ENCODE measurements around the gene FBXL5.
"Not testable (repeated sequence)": the region's sequence is repeated elsewhere in the genome, so short reads cannot be mapped to it uniquely, and the experiment has no call there.

FBXL5 gene

GRCh38 chr4:15652191-15652590, 3.0 kb downstream of the FBXL5 start:
- no peak for DNase-seq (ENCODE audit: low read depth in 3 of 3)

DNA sequence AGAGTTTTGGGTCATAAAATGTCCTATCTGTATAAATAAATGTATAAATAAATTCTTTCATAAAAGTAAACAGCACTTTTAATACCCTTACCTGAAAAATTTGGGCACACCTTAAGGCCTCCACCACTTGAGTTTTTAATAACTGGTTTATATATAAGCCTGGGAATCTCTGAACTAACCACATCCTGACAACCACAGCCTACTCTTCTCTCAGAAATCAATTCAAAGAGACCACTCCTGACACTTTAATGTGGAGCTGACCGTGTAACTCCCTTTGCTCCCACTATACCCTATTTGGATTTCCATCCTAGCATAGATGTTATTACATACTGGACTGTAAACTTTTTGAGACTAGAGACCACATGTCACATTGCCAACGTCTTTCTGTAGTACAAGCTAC, 3.5 kb downstream of the FBXL5 start:
- DNase-seq (ENCODE audit: low read depth in 3 of 3): no peak

- DNase-seq (ENCODE audit: low read depth in 3 of 3): peak in 2 of 3 experiments; percentile 2 to 37
Observed at GRCh38 chr4:15649914-15650545, 5.1 kb downstream of the FBXL5 start.

- DNase-seq (ENCODE audit: low read depth in 3 of 3): no peak
Observed at GRCh38 chr4:15648600-15648999, 6.6 kb downstream of the FBXL5 start.

GRCh38 chr4:15638418-15638817, 16.7 kb downstream of the FBXL5 start:
- DNase-seq (ENCODE audit: low read depth in 3 of 3): no peak

DNA sequence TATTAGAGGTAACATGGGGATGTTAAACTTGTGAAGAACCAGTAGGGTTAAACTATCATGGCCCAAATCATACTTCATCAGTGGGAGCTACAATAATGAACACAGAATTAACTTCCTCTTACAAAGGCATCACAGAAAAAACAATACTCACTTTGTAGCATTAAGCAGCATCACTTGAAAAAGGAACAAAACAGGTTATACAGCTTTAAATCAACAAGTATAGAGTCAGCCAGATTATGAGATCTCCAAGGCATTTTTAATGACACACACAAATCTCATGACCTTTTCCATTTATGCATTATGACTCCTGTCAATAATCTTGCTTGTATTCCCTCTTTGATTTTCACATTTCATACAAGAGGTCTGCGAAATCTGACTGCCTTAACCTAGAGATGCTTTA, 18.3 kb downstream of the FBXL5 start:
- DNase-seq (ENCODE audit: low read depth in 3 of 3): no peak

GRCh38 chr4:15617407-15617806, 37.8 kb downstream of the FBXL5 start:
- not testable (repeated sequence) for DNase-seq (ENCODE audit: low read depth in 3 of 3)

DNA sequence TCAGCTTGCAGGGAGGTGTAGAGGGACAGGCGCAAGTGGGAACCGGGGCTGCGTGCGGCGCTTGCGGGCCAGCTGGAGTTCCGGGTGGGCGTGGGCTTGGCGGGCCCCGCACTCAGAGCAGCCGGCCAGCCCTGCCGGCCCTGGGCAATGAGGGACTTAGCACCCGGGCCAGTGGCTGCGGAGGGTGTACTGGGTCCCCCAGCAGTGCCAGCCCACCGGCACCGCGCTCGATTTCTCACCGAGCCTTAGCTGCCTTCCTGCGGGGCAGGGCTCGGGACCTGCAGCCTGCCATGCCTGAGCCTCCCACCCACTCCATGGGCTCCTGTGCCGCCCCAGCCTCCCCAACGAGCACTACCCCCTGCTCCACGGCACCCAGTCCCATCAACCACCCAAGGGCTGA, 40.3 kb downstream of the FBXL5 start:
- DNase-seq (ENCODE audit: low read depth in 3 of 3): not testable (repeated sequence)

- no peak for DNase-seq (ENCODE audit: low read depth in 3 of 3)
Observed at GRCh38 chr4:15612136-15612535, 43.0 kb downstream of the FBXL5 start.

DNA sequence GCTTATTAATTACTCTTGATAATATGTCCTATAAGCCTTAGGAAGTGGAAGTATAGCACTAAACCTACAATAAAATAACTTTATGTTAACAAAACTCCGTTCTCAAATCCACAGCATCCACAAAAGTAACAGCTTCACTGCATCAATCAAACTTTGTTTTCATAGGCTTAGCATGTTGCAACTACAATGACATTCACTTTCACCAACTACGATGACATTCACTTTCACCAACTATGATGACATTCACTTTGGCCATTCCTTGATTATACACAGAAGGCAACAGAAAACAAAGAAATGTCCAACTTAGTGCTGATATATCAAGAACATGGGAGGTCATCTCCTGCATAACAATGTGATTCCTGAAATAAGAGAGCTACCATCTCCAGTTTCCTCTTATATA, 44.3 kb downstream of the FBXL5 start:
- no peak for DNase-seq (ENCODE audit: low read depth in 3 of 3)

DNA sequence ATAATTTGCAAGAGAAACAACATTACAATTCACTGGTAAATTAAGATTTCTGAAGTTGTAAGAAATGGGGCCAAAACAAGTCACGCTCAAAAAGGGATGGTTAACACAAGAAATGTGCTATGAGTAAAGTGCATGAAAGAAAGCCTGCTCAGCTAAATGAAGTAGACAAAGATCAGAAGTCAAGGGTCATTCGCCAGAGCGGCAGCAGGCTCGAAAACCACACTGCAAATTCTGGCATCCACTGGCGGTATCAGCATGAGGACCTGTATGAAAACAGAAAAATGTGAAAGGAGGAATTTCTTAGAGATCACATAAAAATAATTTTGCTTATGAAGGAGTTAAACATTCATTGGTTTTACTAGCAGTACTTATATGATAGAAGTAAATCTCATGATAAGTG, 49.6 kb downstream of the FBXL5 start:
- DNase-seq (ENCODE audit: low read depth in 3 of 3): no peak

GRCh38 chr4:15601862-15602261, 53.3 kb downstream of the FBXL5 start:
- no peak for DNase-seq (ENCODE audit: low read depth in 3 of 3)

- no peak for DNase-seq (ENCODE audit: low read depth in 3 of 3)
Observed at GRCh38 chr4:15600176-15600575, 55.0 kb downstream of the FBXL5 start.

GRCh38 chr4:15598644-15599043, 56.5 kb downstream of the FBXL5 start:
- no peak for DNase-seq (ENCODE audit: low read depth in 3 of 3)

GRCh38 chr4:15592799-15593198, 62.4 kb downstream of the FBXL5 start:
- no peak for DNase-seq (ENCODE audit: low read depth in 3 of 3)

DNA sequence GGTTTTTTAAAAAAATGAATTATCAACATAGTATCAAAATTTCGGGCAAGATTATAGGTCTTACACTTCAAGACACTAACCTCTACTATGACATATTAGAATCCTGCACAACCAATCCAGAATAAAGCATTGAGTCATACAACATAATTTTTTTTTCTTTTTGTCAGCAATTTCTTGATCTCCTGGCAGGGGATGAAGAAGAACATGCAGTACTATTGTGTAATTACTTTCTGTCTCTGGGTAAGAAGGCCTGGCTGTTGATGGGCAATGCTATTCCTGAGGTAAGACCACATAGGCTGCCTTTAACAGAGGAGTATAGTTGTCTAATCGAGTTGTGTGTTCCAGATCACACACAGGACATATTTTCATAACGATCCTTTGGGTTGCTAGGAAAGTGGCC, 67.5 kb downstream of the FBXL5 start:
- no peak for DNase-seq (ENCODE audit: low read depth in 3 of 3)

DNA sequence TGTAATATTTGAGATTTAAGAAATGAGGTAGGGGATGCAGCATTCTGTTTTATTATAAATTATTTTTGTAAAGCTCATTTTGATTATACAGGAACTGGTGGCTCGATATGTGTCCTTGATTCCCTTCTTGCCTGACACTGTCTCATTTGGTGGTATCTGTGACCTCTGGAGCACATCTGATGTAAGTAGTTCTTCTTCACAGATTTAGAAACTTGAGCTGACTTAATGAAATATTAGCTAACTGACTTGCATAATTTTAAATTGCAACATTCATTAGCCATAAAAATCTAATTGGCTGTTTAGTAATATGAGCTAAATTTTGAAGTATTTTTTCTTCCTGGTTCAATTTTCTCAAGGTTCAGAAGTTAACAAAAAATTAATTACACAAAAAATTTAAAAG, 69.1 kb downstream of the FBXL5 start:
- DNase-seq (ENCODE audit: low read depth in 3 of 3): no peak

DNA sequence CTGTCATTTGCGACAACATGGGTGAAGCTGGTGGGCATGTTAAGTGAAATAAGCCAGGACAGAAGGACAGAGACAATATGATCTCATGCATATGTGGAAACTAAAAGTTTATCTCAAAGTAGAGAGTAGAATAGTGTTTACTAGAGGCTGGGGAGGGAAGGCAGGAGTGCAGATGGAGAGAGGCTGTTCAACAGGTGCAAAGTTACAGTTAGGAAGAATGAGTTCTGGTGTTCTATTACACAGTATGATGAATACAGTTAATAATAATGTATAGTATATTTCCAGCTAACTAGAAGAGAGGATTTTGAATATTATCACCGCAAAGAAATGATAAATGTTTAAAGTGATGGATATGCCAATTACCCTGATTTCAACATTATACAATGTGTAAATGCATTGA, 69.8 kb downstream of the FBXL5 start:
- no peak for DNase-seq (ENCODE audit: low read depth in 3 of 3)

- no peak for DNase-seq (ENCODE audit: low read depth in 3 of 3)
Observed at GRCh38 chr4:15584785-15585184, 70.4 kb downstream of the FBXL5 start.

- no peak for DNase-seq (ENCODE audit: low read depth in 3 of 3)
Observed at GRCh38 chr4:15577508-15577907, 77.6 kb downstream of the FBXL5 start.

DNA sequence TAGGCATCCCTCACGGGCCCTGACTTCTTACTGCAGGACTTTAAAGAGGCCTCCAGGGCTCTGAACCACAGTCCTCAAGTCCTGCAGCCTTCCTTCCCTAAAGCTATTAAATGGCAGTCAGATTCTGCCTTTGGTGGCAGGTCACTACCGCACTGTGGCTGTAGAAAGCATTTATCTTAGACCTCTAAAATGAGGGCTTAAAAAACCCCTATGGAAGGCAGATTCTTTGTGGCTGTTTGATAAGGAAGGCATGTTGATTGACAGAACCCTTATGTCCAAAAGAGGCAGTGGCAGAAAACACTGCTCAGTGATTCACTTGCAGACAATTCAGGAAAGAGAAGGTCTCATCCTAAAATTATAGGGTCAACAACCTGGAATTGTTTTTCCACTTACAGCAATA, 79.2 kb downstream of the FBXL5 start:
- no peak for DNase-seq (ENCODE audit: low read depth in 3 of 3)

DNA sequence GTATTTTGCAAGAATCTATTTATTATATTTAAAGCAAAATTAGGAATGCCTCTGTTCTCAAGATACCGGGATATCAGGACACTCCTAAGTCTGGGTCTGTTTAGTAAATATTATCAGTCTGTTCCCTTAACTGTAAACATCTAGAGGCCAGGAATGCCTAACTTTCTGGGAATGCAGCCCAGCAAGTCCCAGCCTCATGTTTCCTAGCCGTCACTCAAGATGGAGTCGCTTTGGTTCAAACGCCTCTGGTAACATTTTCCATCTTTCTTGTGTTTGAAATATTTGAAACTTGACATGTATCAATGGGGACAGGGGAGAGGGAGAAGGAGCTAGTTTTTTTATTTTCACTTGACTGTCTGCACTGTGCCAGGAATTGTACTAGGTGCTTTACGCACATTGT, 85.4 kb downstream of the FBXL5 start:
- DNase-seq (ENCODE audit: low read depth in 3 of 3): no peak

DNA sequence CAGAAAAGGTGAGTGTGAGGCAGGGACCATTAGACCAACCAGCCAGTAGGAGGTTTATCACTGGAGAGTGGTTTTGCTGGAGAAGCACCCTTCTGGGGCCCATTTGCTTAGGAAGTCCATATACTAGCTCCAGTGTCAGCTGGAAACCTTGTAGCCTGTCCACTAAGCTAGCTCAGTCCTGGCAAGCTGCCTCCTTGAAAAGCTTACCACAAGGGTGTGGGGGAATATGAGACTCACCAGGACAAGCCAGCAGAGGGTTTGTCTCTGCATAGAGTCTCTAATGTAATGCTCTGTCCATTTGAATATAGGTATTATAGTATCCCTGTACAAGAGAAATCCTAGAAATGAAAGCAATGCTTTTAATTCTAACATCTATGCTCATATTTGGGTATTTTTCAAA, 86.3 kb downstream of the FBXL5 start:
- no peak for DNase-seq (ENCODE audit: low read depth in 3 of 3)

DNA sequence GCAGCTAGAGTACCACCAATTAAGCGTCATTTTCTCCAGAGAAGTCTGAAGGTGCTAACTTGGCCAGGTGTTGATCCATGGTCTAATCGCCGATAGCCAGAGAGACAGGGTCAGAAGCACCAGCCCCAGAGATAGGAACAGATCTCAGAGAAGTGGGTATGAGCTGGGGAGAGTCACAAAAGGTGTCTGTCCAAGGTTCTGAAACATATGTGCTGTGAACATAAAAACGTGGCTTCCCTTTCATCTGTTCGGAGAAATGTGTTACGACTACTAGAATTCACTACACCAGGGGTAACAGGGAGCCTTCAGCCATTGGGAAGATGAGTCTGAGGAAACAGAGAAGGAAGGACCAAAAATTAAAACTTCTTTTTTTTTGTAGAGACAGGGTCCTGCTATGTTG, 91.3 kb downstream of the FBXL5 start:
- DNase-seq (ENCODE audit: low read depth in 3 of 3): no peak

Measured in stimulated activated CD4-positive, alpha-beta T cell treated with anti-CD3 and anti-CD28 coated beads, TNF-alpha, amount 100 ng/mL, for 4 hours (primary cell).